ENCODE data around the gene GADD45GIP1.
A peak's percentile ranks its signal among the peaks of the same experiment; 100 is the strongest.
"Not testable (repeated sequence)": the region's sequence is repeated elsewhere in the genome, so short reads cannot be mapped to it uniquely, and the experiment has no call there.

GADD45GIP1 gene

DNA sequence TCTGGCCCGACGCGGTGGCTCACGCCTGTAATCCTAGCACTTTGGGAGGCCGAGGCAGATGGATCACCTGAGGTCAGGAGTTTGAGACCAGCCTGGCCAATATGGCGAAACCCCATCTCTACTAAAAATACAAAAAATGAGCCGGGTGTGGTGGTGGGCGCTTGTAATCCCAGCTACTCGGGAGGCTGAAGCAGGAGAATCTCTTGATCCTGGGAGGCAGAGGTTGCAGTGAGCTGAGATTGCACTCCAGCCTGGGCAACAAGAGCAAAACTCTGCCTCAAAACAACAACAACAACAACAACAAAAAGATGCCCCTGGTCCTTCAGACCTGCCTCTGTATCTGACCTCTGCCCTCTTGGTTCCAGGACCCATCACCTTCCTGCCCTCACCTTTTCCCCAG is 1.4 kb downstream of the GADD45GIP1 start:
- H3K27me3 ChIP-seq (ENCODE audit: insufficient read depth, low read length); H3K9me3 ChIP-seq (ENCODE audit: insufficient read depth, low read depth, low read length); H3K27ac ChIP-seq (ENCODE audit: low read depth, low read length); H3K4me1 ChIP-seq (ENCODE audit: insufficient read depth, low read length): not testable (repeated sequence)
- Histone ChIP-seq H3K4me3 (ENCODE audit: low read length) (peak overlapping the region; percentile 95), H3K36me3 (ENCODE audit: insufficient read depth, low read length) (peaks cover 47% of the 10 kb centered on the region), H3K9ac (ENCODE audit: low read depth, low read length) (peak overlapping the region; percentile 99; the same call in 1 of the 2 replicates)
- WGBS, result 94% methylated on average over 9 of the region's 9 CpGs

DNA sequence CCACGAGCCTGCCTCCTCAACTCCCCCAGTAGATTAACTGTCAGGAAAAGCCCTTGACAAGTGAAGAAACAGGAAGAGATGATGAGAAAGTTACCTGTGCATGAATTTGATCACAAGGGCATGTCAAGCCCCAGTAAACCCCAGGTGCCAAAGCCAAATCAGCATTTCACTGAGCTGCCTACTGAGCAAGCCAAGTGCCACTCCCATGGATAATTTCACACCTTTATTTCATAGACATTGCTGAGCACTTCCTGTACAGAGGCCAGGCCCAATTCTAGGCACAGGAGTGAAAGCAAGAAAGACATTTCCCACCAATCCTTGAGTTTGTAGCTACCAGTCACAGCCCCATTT is 2.4 kb downstream of the GADD45GIP1 start:
- Histone ChIP-seq H3K27me3 (ENCODE audit: insufficient read depth, low read length) (no peaks in the 10 kb centered on the region), H3K27ac (ENCODE audit: low read depth, low read length) (no peak overlapping the region), H3K4me3 (ENCODE audit: low read length) (no peak overlapping the region), H3K9ac (ENCODE audit: low read depth, low read length) (no peak overlapping the region), H3K9me3 (ENCODE audit: insufficient read depth, low read depth, low read length) (no peaks in the 10 kb centered on the region), H3K4me1 (ENCODE audit: insufficient read depth, low read length) (peaks cover 8% of the 10 kb centered on the region; the same call in 1 of the 2 replicates), H3K36me3 (ENCODE audit: insufficient read depth, low read length) (peaks cover 56% of the 10 kb centered on the region)
- WGBS, result no CpG with 5 or more reads among the region's 1 CpG

DNA sequence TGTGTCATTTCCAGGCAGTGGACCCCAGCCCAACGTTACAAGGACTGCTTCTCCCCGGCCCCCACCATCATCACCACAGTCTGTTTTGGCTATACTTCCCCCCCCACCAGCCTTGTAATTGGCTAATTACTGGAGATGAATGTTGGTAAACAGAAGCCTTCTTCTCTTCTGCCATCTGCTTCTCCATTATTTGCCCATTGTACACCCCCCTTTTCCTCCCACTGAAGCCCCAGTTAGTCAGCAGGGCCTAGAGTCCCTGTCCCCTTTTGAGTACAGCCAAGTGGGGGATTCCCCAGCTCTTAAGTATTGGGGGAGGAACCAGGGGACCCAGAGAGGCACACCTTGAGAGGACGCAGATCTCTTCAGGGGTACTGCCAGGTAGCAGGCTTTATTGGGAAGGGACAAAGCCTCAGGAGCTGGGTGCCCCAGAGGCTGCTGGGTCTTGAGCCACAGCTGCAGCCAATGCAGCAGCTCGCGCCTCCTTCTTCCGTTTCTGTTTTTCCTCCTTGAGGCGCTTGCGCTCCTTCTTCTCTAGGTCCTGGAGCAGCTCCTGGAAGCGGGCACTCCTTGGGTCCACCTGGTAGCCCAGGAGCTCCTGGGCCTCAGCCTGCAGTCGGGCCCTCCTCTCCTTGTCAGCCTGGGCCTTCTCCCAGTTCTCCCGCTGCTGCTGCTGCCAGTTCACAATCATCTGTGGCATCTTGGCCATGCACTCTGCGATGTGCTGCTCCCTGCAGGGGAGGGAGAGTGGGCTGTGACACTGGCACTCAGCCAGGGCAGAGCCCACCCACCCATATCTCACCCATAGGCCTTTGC is 3.0 kb downstream of the GADD45GIP1 start:
- Histone ChIP-seq H3K4me1 (ENCODE audit: insufficient read depth, low read length) (peaks cover 8% of the 10 kb centered on the region; the same call in 1 of the 2 replicates), H3K27me3 (ENCODE audit: insufficient read depth, low read length) (no peaks in the 10 kb centered on the region), H3K36me3 (ENCODE audit: insufficient read depth, low read length) (peaks cover 62% of the 10 kb centered on the region), H3K4me3 (ENCODE audit: low read length) (no peak overlapping the region), H3K9ac (ENCODE audit: low read depth, low read length) (no peak overlapping the region), H3K9me3 (ENCODE audit: insufficient read depth, low read depth, low read length) (no peaks in the 10 kb centered on the region), H3K27ac (ENCODE audit: low read depth, low read length) (no peak overlapping the region; the same call in 1 of the 2 replicates)
- 88% methylated on average over 12 of the region's 12 CpGs for WGBS

GRCh38 chr19:12953138-12953798 is 3.8 kb downstream of the GADD45GIP1 start:
- H3K27ac ChIP-seq (ENCODE audit: low read depth, low read length), result no peak overlapping the region; the same call in 1 of the 2 replicates

DNA sequence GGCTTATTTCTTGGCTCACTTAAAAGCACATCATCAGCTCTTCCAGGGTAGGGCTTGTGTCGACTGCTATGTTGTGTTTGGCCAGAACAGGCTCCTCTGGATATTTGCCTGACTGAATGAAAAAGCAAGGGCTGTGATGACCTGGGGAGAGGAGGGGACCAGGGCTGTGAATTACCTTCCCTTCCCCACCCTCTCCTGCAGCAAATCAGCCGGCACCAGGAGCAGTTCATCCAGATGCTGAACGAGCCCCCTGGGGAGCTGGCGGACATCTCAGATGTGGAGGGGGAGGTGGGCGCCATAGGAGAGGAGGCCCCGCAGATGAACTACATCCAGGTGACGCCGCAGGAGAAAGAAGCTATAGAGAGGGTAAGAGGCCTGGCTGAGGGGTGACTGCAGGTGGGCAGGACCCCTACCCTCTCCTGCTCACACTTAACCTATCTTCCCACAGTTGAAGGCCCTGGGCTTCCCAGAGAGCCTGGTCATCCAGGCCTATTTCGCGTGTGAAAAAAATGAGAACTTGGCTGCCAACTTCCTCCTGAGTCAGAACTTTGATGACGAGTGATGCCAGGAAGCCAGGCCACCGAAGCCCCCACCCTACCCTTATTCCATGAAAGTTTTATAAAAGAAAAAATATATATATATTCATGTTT is 4.4 kb downstream of the GADD45GIP1 start:
- no peaks in the 10 kb centered on the region for H3K9me3 ChIP-seq (ENCODE audit: insufficient read depth, low read depth, low read length)
- no peak overlapping the region for H3K9ac ChIP-seq (ENCODE audit: low read depth, low read length)
- peaks cover 76% of the 10 kb centered on the region for H3K36me3 ChIP-seq (ENCODE audit: insufficient read depth, low read length)
- WGBS, result 86% methylated on average over 11 of the region's 12 CpGs
- H3K27me3 ChIP-seq (ENCODE audit: insufficient read depth, low read length), result no peaks in the 10 kb centered on the region
- H3K4me1 ChIP-seq (ENCODE audit: insufficient read depth, low read length), result peaks cover 8% of the 10 kb centered on the region; the same call in 1 of the 2 replicates
- no peak overlapping the region for H3K27ac ChIP-seq (ENCODE audit: low read depth, low read length)
- H3K4me3 ChIP-seq (ENCODE audit: low read length), result no peak overlapping the region

More at GRCh38 chr19:12953138-12953798, 3.8 kb downstream of the GADD45GIP1 start:
- no peaks in the 10 kb centered on the region for H3K27me3 ChIP-seq (ENCODE audit: insufficient read depth, low read length)
- 94% methylated on average over 11 of the region's 11 CpGs for WGBS
- peaks cover 69% of the 10 kb centered on the region for H3K36me3 ChIP-seq (ENCODE audit: insufficient read depth, low read length)
- no peaks in the 10 kb centered on the region for H3K9me3 ChIP-seq (ENCODE audit: insufficient read depth, low read depth, low read length)
- no peak overlapping the region for H3K9ac ChIP-seq (ENCODE audit: low read depth, low read length)
- peaks cover 8% of the 10 kb centered on the region; the same call in 1 of the 2 replicates for H3K4me1 ChIP-seq (ENCODE audit: insufficient read depth, low read length)
- no peak overlapping the region for H3K4me3 ChIP-seq (ENCODE audit: low read length)

DNA sequence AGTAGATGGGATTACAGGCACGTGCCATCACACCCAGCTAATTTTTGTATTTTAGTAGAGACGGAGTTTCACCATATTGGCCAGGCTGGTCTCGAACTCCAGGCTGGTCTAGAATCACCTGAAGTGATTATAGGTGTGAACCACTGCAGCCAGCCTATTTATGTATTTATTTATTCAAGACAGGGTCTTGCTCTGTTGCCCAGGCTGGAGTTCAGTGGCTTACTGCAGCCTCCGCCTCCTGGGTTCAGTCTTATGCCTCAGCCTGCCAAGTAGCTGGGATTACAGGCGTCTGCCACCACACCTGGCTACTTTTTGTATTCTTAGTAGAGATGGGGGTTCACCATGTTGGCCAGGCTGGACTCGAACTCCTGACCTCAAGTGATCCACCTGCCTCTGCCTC is 5.0 kb downstream of the GADD45GIP1 start:
- H3K9ac ChIP-seq (ENCODE audit: low read depth, low read length); H3K4me3 ChIP-seq (ENCODE audit: low read length); H3K9me3 ChIP-seq (ENCODE audit: insufficient read depth, low read depth, low read length); H3K27me3 ChIP-seq (ENCODE audit: insufficient read depth, low read length); H3K27ac ChIP-seq (ENCODE audit: low read depth, low read length): not testable (repeated sequence)
- Histone ChIP-seq H3K4me1 (ENCODE audit: insufficient read depth, low read length) (peaks cover 13% of the 10 kb centered on the region; the same call in 1 of the 2 replicates), H3K36me3 (ENCODE audit: insufficient read depth, low read length) (peaks cover 79% of the 10 kb centered on the region)
- 94% methylated on average over 6 of the region's 6 CpGs for WGBS

DNA sequence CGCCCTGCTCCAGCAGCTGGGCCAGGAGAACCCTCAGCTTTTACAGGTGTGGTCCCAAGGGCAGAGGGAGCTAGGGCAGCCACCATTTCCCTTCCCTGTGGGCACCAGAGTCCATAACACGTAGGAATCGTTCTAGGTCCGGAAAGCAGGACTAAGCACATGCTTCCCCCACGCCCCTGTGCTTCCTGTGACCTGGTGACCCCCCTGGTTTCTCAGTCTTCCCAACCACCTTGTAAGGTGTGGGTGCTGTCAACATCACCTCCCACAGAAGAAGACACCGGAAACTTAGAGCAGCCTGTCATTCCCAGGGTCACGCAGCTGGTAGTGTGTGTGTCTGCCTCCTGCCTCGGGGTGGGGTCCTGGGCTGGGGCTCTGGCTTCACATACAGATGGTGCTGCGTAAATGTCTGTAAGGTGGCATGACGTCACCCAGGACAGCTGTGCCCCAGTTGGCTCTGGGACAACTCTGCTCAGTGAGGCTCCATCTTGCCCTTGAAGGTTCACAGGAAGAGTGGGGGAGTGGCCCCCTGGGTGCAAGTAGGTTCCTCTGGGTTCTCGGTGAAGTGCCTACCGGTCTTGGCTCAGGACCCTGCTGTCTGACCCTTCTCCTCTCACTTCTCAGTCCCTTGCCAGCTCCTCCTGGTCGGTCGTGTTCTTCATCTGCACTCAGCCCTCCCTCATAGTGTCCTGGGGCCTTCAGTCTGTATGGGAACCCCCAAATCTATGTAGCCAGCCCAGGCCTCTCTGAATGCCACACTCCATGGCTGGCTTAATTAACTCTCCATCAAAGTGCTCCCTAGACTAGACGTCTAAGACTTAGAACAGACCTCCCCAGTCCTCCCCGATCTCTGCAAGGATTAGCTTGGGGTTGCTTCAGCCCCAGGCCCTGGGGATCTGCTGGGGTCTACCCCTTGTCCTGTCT is 7.4 kb downstream of the GADD45GIP1 start:
- no peak overlapping the region for H3K9ac ChIP-seq (ENCODE audit: low read depth, low read length)
- WGBS, result 93% methylated on average over 16 of the region's 16 CpGs
- H3K36me3 ChIP-seq (ENCODE audit: insufficient read depth, low read length), result peaks cover 77% of the 10 kb centered on the region

DNA sequence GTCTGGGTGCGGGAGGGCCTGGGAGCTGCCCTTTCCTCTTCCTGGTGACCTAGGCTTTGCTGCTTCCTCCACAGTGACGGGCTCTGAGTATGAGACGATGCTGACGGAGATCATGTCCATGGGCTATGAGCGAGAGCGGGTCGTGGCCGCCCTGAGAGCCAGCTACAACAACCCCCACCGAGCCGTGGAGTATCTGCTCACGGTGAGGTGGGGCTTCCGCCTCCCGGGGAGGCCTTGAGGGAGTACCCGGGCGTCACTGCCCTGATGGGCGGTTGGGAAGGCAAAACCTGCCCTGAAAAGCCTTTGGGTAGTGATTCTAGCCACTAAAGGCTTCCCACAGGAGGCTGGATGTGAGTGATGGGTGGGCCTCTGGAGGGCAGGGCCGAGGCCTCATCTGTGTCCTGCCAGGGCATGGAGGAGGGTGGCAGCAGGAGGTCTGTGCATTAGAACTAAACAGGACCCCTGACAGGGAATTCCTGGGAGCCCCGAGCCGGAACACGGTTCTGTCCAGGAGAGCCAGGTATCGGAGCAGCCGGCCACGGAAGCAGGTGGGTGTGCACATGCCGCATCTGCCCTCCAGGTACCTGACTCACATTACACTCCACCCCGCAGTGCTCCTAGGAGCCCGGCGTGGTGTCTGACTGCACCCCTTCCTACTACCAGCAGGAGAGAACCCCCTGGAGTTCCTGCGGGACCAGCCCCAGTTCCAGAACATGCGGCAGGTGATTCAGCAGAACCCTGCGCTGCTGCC is 8.2 kb downstream of the GADD45GIP1 start:
- Histone ChIP-seq H3K9me3 (ENCODE audit: insufficient read depth, low read depth, low read length) (no peaks in the 10 kb centered on the region), H3K9ac (ENCODE audit: low read depth, low read length) (no peak overlapping the region), H3K27me3 (ENCODE audit: insufficient read depth, low read length) (no peaks in the 10 kb centered on the region), H3K36me3 (ENCODE audit: insufficient read depth, low read length) (peaks cover 76% of the 10 kb centered on the region), H3K27ac (ENCODE audit: low read depth, low read length) (0 out of 2 replicates have a peak overlapping the region, but pooled peaks have one; percentile 30), H3K4me1 (ENCODE audit: insufficient read depth, low read length) (peaks cover 8% of the 10 kb centered on the region; the same call in 1 of the 2 replicates), H3K4me3 (ENCODE audit: low read length) (no peak overlapping the region)
- WGBS, result 95% methylated on average over 30 of the region's 30 CpGs

More for the DNA sequence above, 7.4 kb downstream of the GADD45GIP1 start:
- Histone ChIP-seq H3K27ac (ENCODE audit: low read depth, low read length) (no peak overlapping the region), H3K27me3 (ENCODE audit: insufficient read depth, low read length) (no peaks in the 10 kb centered on the region), H3K4me1 (ENCODE audit: insufficient read depth, low read length) (peaks cover 8% of the 10 kb centered on the region; the same call in 1 of the 2 replicates), H3K4me3 (ENCODE audit: low read length) (no peak overlapping the region), H3K9me3 (ENCODE audit: insufficient read depth, low read depth, low read length) (no peaks in the 10 kb centered on the region)

- H3K36me3 ChIP-seq (ENCODE audit: insufficient read depth, low read length), result peaks cover 76% of the 10 kb centered on the region
- 93% methylated on average over 28 of the region's 28 CpGs for WGBS
- peaks cover 8% of the 10 kb centered on the region; the same call in 1 of the 2 replicates for H3K4me1 ChIP-seq (ENCODE audit: insufficient read depth, low read length)
- no peak overlapping the region for H3K9ac ChIP-seq (ENCODE audit: low read depth, low read length)
- no peak overlapping the region for H3K4me3 ChIP-seq (ENCODE audit: low read length)
- no peaks in the 10 kb centered on the region for H3K9me3 ChIP-seq (ENCODE audit: insufficient read depth, low read depth, low read length)
- H3K27me3 ChIP-seq (ENCODE audit: insufficient read depth, low read length), result no peaks in the 10 kb centered on the region
- H3K27ac ChIP-seq (ENCODE audit: low read depth, low read length), result 0 out of 2 replicates have a peak overlapping the region, but pooled peaks have one; percentile 30
Observed at GRCh38 chr19:12947702-12948611, 9.1 kb downstream of the GADD45GIP1 start.
